KOPT-K1 (cell line): ENCODE results near the gene CTSW.

Source experiments
- H3K27ac ChIP-seq: fragments of 200-600 bp; sonication (generic); 2 replicates; pipeline ENCODE4 v1.5.1; 2016; ENCODE audit warnings: antibody characterized with exemption, mild to moderate bottlenecking, low read depth, low read length; ENCODE audit not compliant: poor library complexity, severe bottlenecking
- H3K36me3 ChIP-seq: fragments of 200-600 bp; sonication (generic); 2 replicates; pipeline ENCODE4 v1.5.1; 2017; ENCODE audit warnings: antibody characterized with exemption, mild to moderate bottlenecking, low read length, moderate library complexity; ENCODE audit not compliant: insufficient read depth
- H3K9me3 ChIP-seq: fragments of 200-600 bp; sonication (generic); 2 replicates; pipeline ENCODE4 v1.5.1; 2017; ENCODE audit warnings: antibody characterized with exemption, low read length, mild to moderate bottlenecking; ENCODE audit not compliant: insufficient read depth, poor library complexity, severe bottlenecking

Gene CTSW

GRCh38 chr11:65898656-65899355, 19.2 kb downstream of the CTSW start:
- H3K9me3 ChIP-seq = no peaks in the 10 kb centered on the region
- H3K36me3 ChIP-seq = no peaks in the 10 kb centered on the region
- no peak overlapping the region for H3K27ac ChIP-seq

GRCh38 chr11:65899356-65900124, 19.9 kb downstream of the CTSW start:
- H3K36me3 ChIP-seq = no peaks in the 10 kb centered on the region
- H3K27ac ChIP-seq = no peak overlapping the region
- no peaks in the 10 kb centered on the region for H3K9me3 ChIP-seq

GRCh38 chr11:65900125-65900898, 20.7 kb downstream of the CTSW start, which contains the start of gene FOSL1:
TSS of gene FOSL1 (minus strand) at chr11:65900388. CDS start at chr11:65900339, 49 bp downstream.
- Histone ChIP-seq H3K36me3 (no peaks in the 10 kb centered on the region), H3K27ac (no peak within 1 kb of the TSS), H3K9me3 (no peaks in the 10 kb centered on the region)

GRCh38 chr11:65900899-65901180, 21.2 kb downstream of the CTSW start:
- Histone ChIP-seq H3K27ac (no peak overlapping the region), H3K36me3 (no peaks in the 10 kb centered on the region), H3K9me3 (no peaks in the 10 kb centered on the region)

GRCh38 chr11:65903068-65903481, 23.4 kb downstream of the CTSW start:
- H3K27ac ChIP-seq = no peak overlapping the region
- no peaks in the 10 kb centered on the region for H3K36me3 ChIP-seq
- no peaks in the 10 kb centered on the region for H3K9me3 ChIP-seq

GRCh38 chr11:65903715-65904114, 24.1 kb downstream of the CTSW start:
- H3K9me3 ChIP-seq = no peaks in the 10 kb centered on the region
- H3K36me3 ChIP-seq = no peaks in the 10 kb centered on the region
- no peak overlapping the region for H3K27ac ChIP-seq

- H3K36me3 ChIP-seq = no peaks in the 10 kb centered on the region
- H3K27ac ChIP-seq = no peak overlapping the region
- H3K9me3 ChIP-seq = no peaks in the 10 kb centered on the region
Observed at GRCh38 chr11:65906602-65907001, 27.0 kb downstream of the CTSW start.

- H3K27ac ChIP-seq = no peak overlapping the region
- no peaks in the 10 kb centered on the region for H3K36me3 ChIP-seq
- H3K9me3 ChIP-seq = no peaks in the 10 kb centered on the region
Observed at GRCh38 chr11:65907878-65908277, 28.2 kb downstream of the CTSW start.

- no peaks in the 10 kb centered on the region for H3K9me3 ChIP-seq
- H3K36me3 ChIP-seq = no peaks in the 10 kb centered on the region
- H3K27ac ChIP-seq = no peak overlapping the region
Observed at GRCh38 chr11:65911682-65912568, 32.3 kb downstream of the CTSW start.

GRCh38 chr11:65912845-65913244, 33.2 kb downstream of the CTSW start:
- no peaks in the 10 kb centered on the region for H3K9me3 ChIP-seq
- no peaks in the 10 kb centered on the region for H3K36me3 ChIP-seq
- no peak overlapping the region for H3K27ac ChIP-seq

- H3K36me3 ChIP-seq = no peaks in the 10 kb centered on the region
- H3K27ac ChIP-seq = no peak overlapping the region
- H3K9me3 ChIP-seq = no peaks in the 10 kb centered on the region
Observed at GRCh38 chr11:65915101-65915820, 35.6 kb downstream of the CTSW start.

- Histone ChIP-seq H3K9me3 (no peaks in the 10 kb centered on the region), H3K27ac (no peak overlapping the region), H3K36me3 (peaks cover 4% of the 10 kb centered on the region; the same call in 1 of the 2 replicates)
Observed at GRCh38 chr11:65915821-65916251, 36.2 kb downstream of the CTSW start.

GRCh38 chr11:65916391-65916790, 36.8 kb downstream of the CTSW start:
- Histone ChIP-seq H3K36me3 (peaks cover 8% of the 10 kb centered on the region; the same call in 1 of the 2 replicates), H3K9me3 (no peaks in the 10 kb centered on the region), H3K27ac (no peak overlapping the region)

- no peak overlapping the region for H3K27ac ChIP-seq
- H3K9me3 ChIP-seq = no peaks in the 10 kb centered on the region
- H3K36me3 ChIP-seq = peaks cover 15% of the 10 kb centered on the region
Observed at GRCh38 chr11:65917077-65917433, 37.4 kb downstream of the CTSW start.
